ENCODE data around the gene STKLD1.

GRCh38 chr9:133354766-133355165, 21.4 kb upstream of the STKLD1 start:
- TF ChIP-seq CTCF (IDR thresholded peaks at IDR 0.05), result no peak
- TF ChIP-seq EP300 (IDR thresholded peaks at IDR 0.05), result no peak
- no peak for TF ChIP-seq POLR2A (IDR thresholded peaks at IDR 0.05)

Data from tibial nerve (tissue), 4 donors.